Bronchial epithelial cell (primary cell): ENCODE measurements around the gene SLC23A2. TPM values are rescaled to one million over a fixed set of nuclear protein-coding genes. Genes with fewer than 3 reads are reported as not detected.

ENCODE experiments used
- DNase-seq: peaks from one replicate; pipeline ENCODE4 v3.0.0-alpha.2; 2010; ENCODE audit warnings: low read depth
- FAIRE-seq: peaks from 2 replicates; lab custom pipeline; 2011; peaks lifted over from hg19 to GRCh38; lab: Jason Lieb, UNC
- H3K27me3 ChIP-seq: 2 replicates; pipeline ENCODE4 v1.5.1; 2011; ENCODE audit warnings: low read length; ENCODE audit not compliant: control insufficient read depth, insufficient read depth
- H3K36me3 ChIP-seq: 2 replicates; pipeline ENCODE4 v1.5.1; 2011; ENCODE audit warnings: low read length; ENCODE audit not compliant: control insufficient read depth, insufficient read depth
- H3K4me3 ChIP-seq: 2 replicates; pipeline ENCODE4 v1.5.1; 2011; ENCODE audit warnings: mild to moderate bottlenecking, low read depth, low read length, control low read depth
- CTCF ChIP-seq: IDR thresholded peaks from 2 replicates; pipeline ENCODE4 v1.5.1; 2011; ENCODE audit warnings: mild to moderate bottlenecking, moderate library complexity, low read length, control low read depth, inconsistent platforms; ENCODE audit not compliant: insufficient read depth, severe bottlenecking
- total RNA-seq: library from RNA; depleted of rRNA; stranded (reverse); fragments of >200 nt; gene quantifications from 2 replicates; pipeline ENCODE4 v1.2.1, GENCODE V29; 2014

Gene SLC23A2
- total RNA-seq, 1 donor from 2014 or later = 7.6 TPM

- H3K4me3 ChIP-seq = no peak overlapping the region
- no peaks in the 10 kb centered on the region for H3K36me3 ChIP-seq
- FAIRE-seq (no peak), DNase-seq (no peak)
- TF ChIP-seq CTCF = no peak
- H3K27me3 ChIP-seq = no peaks in the 10 kb centered on the region
Observed at GRCh38 chr20:4967752-4968477, 33.4 kb downstream of the SLC23A2 start.

- no peak for FAIRE-seq
Observed at GRCh38 chr20:4966826-4967751, 34.2 kb downstream of the SLC23A2 start.

GRCh38 chr20:4962241-4962855 lies 39.0 kb downstream of the SLC23A2 start:
- no peak for TF ChIP-seq CTCF
- Histone ChIP-seq H3K36me3 (no peaks in the 10 kb centered on the region), H3K27me3 (no peaks in the 10 kb centered on the region), H3K4me3 (no peak overlapping the region)
- FAIRE-seq (no peak), DNase-seq (no peak)

More at GRCh38 chr20:4966826-4967751, 34.2 kb downstream of the SLC23A2 start:
- H3K4me3 ChIP-seq = no peak overlapping the region
- DNase-seq = peak; percentile 55
- H3K36me3 ChIP-seq = no peaks in the 10 kb centered on the region
- TF ChIP-seq CTCF = no peak
- no peaks in the 10 kb centered on the region for H3K27me3 ChIP-seq

- Histone ChIP-seq H3K27me3 (no peaks in the 10 kb centered on the region), H3K36me3 (no peaks in the 10 kb centered on the region), H3K4me3 (no peak overlapping the region)
- no peak for TF ChIP-seq CTCF
- FAIRE-seq (no peak), DNase-seq (no peak)
Observed at GRCh38 chr20:4961746-4962145, 39.6 kb downstream of the SLC23A2 start.

- no peak for TF ChIP-seq CTCF
- no peak for FAIRE-seq
- H3K27me3 ChIP-seq = no peaks in the 10 kb centered on the region
- no peak for DNase-seq
- H3K36me3 ChIP-seq = no peaks in the 10 kb centered on the region
- no peak overlapping the region for H3K4me3 ChIP-seq
Observed at GRCh38 chr20:4959592-4959991, 41.7 kb downstream of the SLC23A2 start.
